HG03280 (cell line): ENCODE measurements around the gene IL26.

Experiments
- ATAC-seq: cut with Tn5 transposase; IDR thresholded peaks from one replicate; pipeline ENCODE4 v1.9.1; 2021; ENCODE audit warnings: mild to moderate bottlenecking, moderate library complexity; ENCODE audit not compliant: unreplicated experiment

The IL26 gene

GRCh38 chr12:68159681-68160304 lies 65.8 kb downstream of the IL26 start, which contains the start of gene IFNG:
Gene IFNG (minus strand): TSS chr12:68159740. CDS start chr12:68159615, 125 bp downstream.
- no peak for ATAC-seq

GRCh38 chr12:68158432-68158831 lies 67.2 kb downstream of the IL26 start:
- no peak for ATAC-seq

GRCh38 chr12:68157380-68157779 lies 68.2 kb downstream of the IL26 start:
- ATAC-seq, result no peak

- ATAC-seq, result no peak
These were observed 69.0 kb downstream of the IL26 start for GRCh38 chr12:68156636-68157035.

GRCh38 chr12:68154779-68155178 lies 70.8 kb downstream of the IL26 start:
- ATAC-seq, result no peak
